SJSA1 (cell line): ENCODE measurements around the gene PSTPIP1. TPM values are rescaled to one million over a fixed set of nuclear protein-coding genes. Genes with fewer than 3 reads are reported as not detected.
A peak's percentile ranks its signal among the peaks of the same experiment; 100 is the strongest.

Source experiments
- DNase-seq, 2 experiments: peaks; one replicate each; pipeline ENCODE4 v3.0.0-alpha.2; 2015 to 2020; ENCODE audit warnings: low spot score in 2 of 2, low read depth in 1 of 2
- H3K27ac ChIP-seq: fragments of 250-450 bp; sonication (Bioruptor Pico); 2 replicates; pipeline ENCODE4 v1.5.1; 2020; ENCODE audit warnings: mild to moderate bottlenecking, moderate library complexity
- H3K27me3 ChIP-seq: fragments of 250-450 bp; sonication (Bioruptor Pico); replicated peaks from 2 replicates; pipeline ENCODE4 v1.5.1; 2020; ENCODE audit warnings: mild to moderate bottlenecking, moderate library complexity
- H3K36me3 ChIP-seq: fragments of 250-450 bp; sonication (Bioruptor Pico); 2 replicates; pipeline ENCODE4 v1.5.1; 2020; ENCODE audit warnings: mild to moderate bottlenecking
- H3K4me1 ChIP-seq: fragments of 250-450 bp; sonication (Bioruptor Pico); replicated peaks from 2 replicates; pipeline ENCODE4 v1.6.1; 2021; ENCODE audit warnings: mild to moderate bottlenecking
- H3K4me3 ChIP-seq: fragments of 250-450 bp; sonication (Bioruptor Pico); 2 replicates; pipeline ENCODE4 v1.5.1; 2020; ENCODE audit warnings: mild to moderate bottlenecking
- H3K9me3 ChIP-seq: fragments of 250-450 bp; sonication (Bioruptor Pico); replicated peaks from 2 replicates; pipeline ENCODE4 v1.5.1; 2020; ENCODE audit warnings: mild to moderate bottlenecking
- total RNA-seq: library from RNA; depleted of rRNA; stranded (reverse); fragments of >200 nt; shearing (Covaris generic); gene quantifications from 2 replicates; pipeline ENCODE4 v1.2.3, GENCODE V29; 2014

Gene PSTPIP1
- total RNA-seq, 1 experiment from 2014 or later, result not detected

DNA sequence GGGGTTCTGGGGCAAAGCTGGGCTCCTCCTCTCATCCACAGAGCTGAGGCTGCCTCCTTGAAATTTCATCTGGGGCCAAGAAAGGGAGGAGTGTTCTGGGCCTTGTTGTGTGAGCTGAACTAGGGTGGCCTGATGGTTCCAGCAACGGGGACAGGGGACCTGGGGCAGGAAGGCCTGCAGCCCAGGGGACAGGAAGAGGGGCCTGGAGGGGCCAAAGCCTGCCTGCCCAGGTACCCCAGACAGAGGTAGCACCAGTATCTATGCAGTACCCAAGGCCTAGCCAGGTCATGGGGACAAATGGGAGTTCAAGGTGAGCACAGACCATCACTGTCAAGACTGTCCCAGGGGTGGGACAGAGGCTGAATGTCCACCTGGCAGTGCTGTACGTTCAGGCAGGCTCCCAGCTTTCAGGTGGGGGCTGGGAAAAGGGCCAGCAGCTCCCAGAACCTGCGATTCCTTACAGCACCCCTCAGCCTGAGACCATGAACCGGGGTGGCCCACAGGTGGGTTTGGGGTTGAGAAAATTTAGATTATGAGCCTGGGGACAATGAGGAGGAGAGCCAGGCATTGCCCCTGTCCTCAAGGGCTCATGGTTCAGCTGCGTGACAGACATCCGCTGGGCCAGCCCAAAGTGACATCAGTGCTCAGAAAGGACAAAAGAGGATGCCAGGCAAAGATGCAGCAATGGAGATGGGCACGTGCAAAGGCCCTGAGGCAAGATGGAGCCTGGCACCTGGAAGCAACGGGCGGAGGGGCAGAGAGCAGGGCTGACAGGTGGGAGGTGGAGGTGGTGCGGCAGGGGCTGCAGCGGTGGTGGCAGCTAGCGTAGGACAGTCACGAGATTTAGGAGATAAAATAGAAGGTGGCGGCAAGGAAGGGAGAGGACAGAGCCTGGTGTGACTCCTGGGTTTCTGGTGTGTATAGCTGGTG, 28.0 kb downstream of the PSTPIP1 start:
- H3K9me3 ChIP-seq, result 0 out of 2 replicates have a peak, but pooled peaks cover 3% of the 10 kb centered on the region
- H3K4me3 ChIP-seq, result no peak overlapping the region
- H3K36me3 ChIP-seq, result no peaks in the 10 kb centered on the region
- peaks cover 24% of the 10 kb centered on the region for H3K4me1 ChIP-seq
- no peak overlapping the region for H3K27ac ChIP-seq
- no peak for DNase-seq
- H3K27me3 ChIP-seq, result no peaks in the 10 kb centered on the region

DNA sequence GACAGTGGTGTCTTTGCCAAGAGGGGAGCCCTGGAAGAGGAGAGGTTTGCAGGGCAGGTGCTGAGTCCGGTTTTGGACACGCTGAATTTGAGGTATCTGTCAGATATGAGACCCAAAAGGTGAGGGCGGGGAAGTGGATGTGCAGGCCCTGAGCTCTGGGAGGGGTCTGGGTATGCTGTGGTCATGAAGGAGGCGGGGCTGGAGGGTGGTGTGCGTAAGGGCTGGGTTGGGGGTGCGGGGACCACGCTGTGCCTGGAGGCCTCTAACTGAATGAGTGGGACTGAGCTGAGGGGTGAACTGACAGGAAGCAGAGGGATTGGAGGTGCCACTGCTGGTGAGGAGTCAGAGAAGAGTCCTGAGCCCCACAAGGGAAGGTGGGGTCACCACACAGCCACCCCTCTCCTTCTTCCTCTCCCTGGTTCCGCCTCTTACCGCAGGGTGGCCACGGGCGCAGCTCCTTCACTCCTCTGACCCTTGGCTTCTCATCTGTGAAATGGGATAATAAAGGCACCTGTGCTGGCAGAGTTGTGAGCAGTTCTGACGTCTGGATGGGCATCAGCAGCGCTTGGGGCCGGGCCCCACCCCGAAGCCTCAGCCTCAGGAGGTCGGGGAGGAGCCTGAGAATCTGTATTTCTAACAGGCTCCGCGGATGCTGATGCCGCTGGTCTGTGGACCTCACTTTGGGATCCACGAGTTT, 28.8 kb downstream of the PSTPIP1 start:
- H3K36me3 ChIP-seq, result no peaks in the 10 kb centered on the region
- H3K27me3 ChIP-seq, result no peaks in the 10 kb centered on the region
- no peak overlapping the region for H3K27ac ChIP-seq
- no peak for DNase-seq
- 0 out of 2 replicates have a peak, but pooled peaks cover 3% of the 10 kb centered on the region for H3K9me3 ChIP-seq
- H3K4me3 ChIP-seq, result no peak overlapping the region
- peaks cover 24% of the 10 kb centered on the region for H3K4me1 ChIP-seq

DNA sequence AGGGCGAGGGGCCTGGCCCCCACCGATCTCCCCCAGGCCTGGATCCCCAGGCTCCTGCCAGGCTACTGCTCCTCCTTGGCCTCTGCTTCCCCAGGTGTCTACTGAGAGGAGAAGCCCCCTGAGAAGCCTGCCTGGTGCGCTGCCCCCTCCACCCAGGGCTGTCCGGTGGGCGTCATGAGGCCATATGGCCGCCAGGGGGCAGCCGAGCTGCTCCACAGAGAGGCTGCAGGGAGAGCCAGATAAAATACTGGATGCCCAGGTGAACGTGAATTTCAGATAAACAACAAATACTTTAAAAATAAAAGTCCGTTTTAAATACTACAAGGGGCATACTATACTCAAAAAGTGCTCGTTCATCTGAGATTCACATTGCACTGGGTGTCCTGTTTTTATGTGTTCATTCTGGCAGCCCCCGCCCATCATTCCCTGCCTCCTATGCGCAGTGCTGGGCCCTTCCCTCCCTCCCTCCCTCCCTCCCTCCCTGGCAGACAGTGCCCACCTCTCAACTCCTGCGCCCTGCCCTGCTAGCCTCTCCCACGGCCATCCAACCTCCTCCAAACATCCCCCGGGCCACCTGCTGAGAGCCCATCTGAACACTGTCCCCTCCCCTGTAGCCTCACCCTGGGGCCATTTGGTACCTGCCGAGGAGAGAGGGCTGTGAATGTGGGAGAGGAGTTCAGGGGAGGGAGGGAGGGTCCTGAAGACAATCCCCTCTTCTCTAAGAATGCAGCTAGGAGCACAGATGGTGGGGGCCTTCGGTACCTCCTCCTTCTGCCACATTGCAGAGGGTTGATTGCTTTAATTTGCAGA, 29.6 kb downstream of the PSTPIP1 start:
- Histone ChIP-seq H3K4me3 (no peak overlapping the region), H3K4me1 (peaks cover 24% of the 10 kb centered on the region), H3K36me3 (no peaks in the 10 kb centered on the region), H3K27me3 (no peaks in the 10 kb centered on the region), H3K27ac (no peak overlapping the region), H3K9me3 (0 out of 2 replicates have a peak, but pooled peaks cover 3% of the 10 kb centered on the region)
- peak; percentile 59 to 66 for DNase-seq

DNA sequence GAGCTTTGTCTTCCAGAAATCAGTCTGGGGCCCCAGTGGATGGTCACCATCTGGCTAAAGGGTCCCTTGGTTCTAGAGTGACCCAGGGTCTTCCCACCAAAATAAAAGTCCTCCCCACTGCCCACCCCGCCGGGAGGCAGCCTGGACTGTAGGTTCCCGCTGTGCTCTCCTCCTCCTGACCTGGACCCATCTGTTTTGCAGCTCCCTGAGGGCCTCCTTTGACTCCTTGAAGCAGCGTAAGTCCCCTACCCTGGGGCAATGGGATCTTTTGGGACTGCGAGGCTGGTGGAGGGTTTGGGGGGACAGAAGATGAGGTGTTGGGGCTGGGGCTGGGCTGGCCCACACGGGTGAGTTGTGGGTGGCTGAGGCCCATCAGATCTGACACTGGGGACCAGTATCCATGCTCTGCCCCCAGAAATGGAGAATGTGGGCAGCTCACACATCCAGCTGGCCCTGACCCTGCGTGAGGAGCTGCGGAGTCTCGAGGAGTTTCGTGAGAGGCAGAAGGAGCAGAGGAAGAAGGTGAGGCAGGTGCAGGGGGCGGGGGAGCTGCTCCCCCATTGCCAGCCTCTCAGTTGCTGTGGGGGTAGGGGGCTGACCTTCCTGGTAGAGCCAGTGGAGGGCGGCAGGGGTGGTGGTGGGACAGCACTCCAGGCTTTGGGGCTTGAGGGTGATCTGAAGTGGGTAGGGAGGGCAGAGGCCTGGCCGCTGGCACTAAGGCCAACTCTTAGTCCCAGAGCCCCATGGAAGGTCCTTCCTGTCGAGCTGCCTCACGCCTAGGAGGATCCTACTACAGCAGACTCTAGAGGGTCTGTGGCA, 30.4 kb downstream of the PSTPIP1 start:
- H3K36me3 ChIP-seq, result no peaks in the 10 kb centered on the region
- H3K27ac ChIP-seq, result no peak overlapping the region
- DNase-seq, result no peak
- H3K4me3 ChIP-seq, result no peak overlapping the region
- H3K9me3 ChIP-seq, result 0 out of 2 replicates have a peak, but pooled peaks cover 3% of the 10 kb centered on the region
- peaks cover 22% of the 10 kb centered on the region for H3K4me1 ChIP-seq
- H3K27me3 ChIP-seq, result no peaks in the 10 kb centered on the region

DNA sequence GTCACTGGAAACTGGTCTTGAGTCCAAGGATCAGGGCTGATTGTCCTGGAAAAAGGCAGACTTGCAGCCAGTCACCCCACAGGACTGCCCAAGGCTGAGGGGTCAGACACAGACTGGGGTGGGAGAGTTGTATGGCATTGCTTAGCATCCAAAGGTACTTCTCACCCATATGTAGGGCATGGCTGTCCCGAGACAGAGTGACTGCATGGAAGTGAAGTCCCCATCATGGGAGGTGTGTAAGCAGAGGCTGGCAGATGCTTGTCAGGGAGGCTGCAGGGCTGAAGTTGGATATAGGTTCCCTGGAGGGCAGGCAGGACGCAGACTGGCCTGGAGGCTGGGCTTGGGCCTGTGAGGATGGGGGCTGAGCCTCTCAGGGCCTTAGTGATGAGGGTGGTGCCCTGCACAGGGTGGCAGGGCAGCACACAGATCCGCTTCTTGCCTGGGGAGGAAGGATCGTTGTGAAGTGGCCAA, 31.1 kb downstream of the PSTPIP1 start:
- H3K9me3 ChIP-seq, result 0 out of 2 replicates have a peak, but pooled peaks cover 3% of the 10 kb centered on the region
- no peaks in the 10 kb centered on the region for H3K27me3 ChIP-seq
- H3K4me3 ChIP-seq, result no peak overlapping the region
- no peaks in the 10 kb centered on the region for H3K36me3 ChIP-seq
- no peak for DNase-seq
- peaks cover 22% of the 10 kb centered on the region for H3K4me1 ChIP-seq
- no peak overlapping the region for H3K27ac ChIP-seq

DNA sequence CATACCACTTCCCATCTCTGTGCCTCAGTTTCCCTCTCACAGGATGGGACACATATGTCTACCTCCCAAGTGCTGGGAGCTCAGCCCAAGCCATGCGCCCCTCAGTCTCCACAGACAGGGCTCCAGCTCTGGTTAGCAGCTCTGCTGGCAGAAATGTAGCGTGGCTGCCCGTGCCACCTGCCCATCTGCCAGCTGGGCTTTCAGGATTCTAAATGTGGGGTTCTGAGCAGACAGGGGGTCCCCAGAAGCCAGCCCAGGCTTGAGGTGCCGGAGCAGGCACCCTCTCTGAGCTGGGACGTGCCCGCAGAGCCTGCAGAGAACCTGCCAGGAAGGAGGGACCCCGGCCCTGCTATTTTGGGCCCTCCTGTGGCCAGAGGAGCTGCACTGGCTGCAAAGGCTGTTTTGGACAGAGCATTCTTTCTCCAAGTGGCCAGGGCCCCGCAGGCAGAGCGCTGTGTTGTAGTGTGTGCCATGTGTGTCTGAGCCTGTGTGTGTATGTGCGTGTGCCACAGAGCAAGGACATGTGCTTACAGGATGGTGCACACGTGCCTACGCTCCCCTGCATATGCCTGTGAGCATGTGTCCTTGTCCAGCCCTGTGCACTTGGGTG, 31.7 kb downstream of the PSTPIP1 start:
- no peak for DNase-seq
- no peaks in the 10 kb centered on the region for H3K27me3 ChIP-seq
- no peaks in the 10 kb centered on the region for H3K36me3 ChIP-seq
- no peak overlapping the region for H3K27ac ChIP-seq
- 0 out of 2 replicates have a peak, but pooled peaks cover 3% of the 10 kb centered on the region for H3K9me3 ChIP-seq
- no peak overlapping the region for H3K4me3 ChIP-seq
- peaks cover 20% of the 10 kb centered on the region for H3K4me1 ChIP-seq

DNA sequence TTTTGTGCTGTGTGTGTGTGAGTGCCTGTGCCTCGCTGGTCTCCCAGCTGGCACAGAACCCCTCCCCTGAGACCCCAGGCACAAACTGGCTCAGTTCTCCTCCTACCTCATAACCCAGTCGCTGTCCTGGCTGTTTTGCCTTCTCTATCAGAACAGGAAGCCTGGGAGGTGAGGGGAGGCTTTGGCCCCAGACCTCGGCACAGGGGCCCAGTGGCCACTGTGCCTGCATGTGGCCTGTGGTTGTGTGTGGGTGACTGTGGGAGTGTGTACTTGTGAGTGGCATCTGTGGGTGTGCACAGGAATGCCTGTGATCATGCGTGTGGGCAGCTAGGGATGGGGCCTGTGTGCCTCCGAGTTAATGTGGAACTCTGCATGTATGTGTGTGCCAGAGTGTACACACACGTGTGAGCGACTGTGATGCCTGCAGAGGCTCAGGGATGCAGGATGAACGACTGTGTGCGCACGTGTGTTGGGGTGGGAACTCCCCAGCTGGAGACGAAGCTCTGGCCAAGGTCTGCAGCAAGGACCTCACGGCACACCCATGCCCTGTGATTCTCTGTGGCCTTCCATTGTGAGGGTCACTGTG, 32.3 kb downstream of the PSTPIP1 start:
- no peak overlapping the region for H3K4me3 ChIP-seq
- H3K9me3 ChIP-seq, result 0 out of 2 replicates have a peak, but pooled peaks cover 3% of the 10 kb centered on the region
- no peaks in the 10 kb centered on the region for H3K27me3 ChIP-seq
- H3K36me3 ChIP-seq, result no peaks in the 10 kb centered on the region
- DNase-seq, result no peak
- H3K27ac ChIP-seq, result no peak overlapping the region
- peaks cover 14% of the 10 kb centered on the region for H3K4me1 ChIP-seq

DNA sequence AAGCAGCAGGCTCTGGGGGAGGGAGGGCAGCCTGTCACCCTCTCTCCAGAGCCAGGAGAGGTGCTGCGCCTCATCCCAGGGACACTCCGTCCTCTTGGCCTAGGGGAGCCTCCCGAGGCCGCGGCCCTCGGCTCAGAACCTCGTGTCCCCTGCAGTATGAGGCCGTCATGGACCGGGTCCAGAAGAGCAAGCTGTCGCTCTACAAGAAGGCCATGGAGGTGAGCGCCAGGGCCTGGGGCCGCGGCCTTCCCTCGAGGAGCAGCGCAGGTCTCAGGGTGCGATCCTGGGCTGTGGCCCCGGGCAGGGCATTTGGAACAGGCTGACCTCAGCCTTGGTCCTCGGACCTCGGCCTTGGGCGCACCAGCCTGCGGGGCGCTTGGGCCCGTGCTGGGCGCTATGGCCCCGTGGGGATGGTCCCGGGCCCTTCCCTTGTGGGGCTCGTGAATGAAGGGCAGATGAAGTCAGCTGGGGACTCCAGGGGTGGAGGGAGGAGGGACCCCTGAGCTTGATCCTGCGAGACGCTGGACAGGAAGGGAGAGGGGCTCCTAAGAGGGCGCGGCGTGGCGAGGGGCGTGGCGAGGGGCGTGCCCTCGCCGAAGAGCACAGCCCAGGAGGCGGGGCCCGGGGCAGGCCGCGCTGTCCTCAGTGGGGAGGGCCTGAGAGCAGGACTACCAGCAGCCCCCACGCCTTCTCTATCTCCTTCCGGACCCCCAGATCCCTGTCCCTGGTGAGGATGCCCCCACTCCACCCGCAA, 32.9 kb downstream of the PSTPIP1 start:
- 0 out of 2 replicates have a peak, but pooled peaks cover 3% of the 10 kb centered on the region for H3K9me3 ChIP-seq
- no peak overlapping the region for H3K4me3 ChIP-seq
- no peaks in the 10 kb centered on the region for H3K27me3 ChIP-seq
- no peak for DNase-seq
- H3K36me3 ChIP-seq, result no peaks in the 10 kb centered on the region
- H3K27ac ChIP-seq, result no peak overlapping the region
- peaks cover 9% of the 10 kb centered on the region for H3K4me1 ChIP-seq

DNA sequence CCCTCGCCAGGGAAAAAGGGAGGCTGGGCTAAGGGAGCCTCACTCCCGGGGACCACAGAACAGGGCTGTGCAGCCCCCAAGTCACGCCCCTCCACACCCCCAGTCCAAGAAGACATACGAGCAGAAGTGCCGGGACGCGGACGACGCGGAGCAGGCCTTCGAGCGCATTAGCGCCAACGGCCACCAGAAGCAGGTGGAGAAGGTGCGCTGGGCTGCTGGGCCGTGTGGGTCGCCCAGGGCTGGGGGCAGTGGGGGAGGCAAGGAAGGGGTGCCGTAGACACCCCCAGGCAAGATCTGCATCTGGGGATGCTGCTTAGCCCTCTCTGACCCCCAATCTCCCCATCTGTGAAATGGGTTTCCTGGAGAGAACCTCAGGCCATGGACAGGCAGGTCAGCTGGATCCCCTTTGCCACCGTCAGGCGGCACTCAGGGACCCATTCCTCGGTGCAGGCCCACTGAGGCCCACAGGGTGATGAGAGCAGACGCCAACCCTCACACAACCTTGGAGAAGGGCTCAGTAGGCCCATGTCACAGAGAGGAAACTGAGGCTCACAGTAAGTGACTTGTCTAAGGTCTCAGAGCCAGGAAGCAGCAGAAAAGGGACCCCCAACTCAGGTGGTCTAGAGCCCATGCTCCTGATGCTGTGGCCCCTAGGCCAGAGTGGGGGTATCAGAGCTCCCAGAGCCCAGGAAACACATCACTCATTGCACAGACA, 33.7 kb downstream of the PSTPIP1 start:
- Histone ChIP-seq H3K9me3 (0 out of 2 replicates have a peak, but pooled peaks cover 3% of the 10 kb centered on the region), H3K36me3 (no peaks in the 10 kb centered on the region), H3K4me3 (no peak overlapping the region), H3K4me1 (peaks cover 9% of the 10 kb centered on the region), H3K27me3 (no peaks in the 10 kb centered on the region), H3K27ac (no peak overlapping the region)
- no peak for DNase-seq

DNA sequence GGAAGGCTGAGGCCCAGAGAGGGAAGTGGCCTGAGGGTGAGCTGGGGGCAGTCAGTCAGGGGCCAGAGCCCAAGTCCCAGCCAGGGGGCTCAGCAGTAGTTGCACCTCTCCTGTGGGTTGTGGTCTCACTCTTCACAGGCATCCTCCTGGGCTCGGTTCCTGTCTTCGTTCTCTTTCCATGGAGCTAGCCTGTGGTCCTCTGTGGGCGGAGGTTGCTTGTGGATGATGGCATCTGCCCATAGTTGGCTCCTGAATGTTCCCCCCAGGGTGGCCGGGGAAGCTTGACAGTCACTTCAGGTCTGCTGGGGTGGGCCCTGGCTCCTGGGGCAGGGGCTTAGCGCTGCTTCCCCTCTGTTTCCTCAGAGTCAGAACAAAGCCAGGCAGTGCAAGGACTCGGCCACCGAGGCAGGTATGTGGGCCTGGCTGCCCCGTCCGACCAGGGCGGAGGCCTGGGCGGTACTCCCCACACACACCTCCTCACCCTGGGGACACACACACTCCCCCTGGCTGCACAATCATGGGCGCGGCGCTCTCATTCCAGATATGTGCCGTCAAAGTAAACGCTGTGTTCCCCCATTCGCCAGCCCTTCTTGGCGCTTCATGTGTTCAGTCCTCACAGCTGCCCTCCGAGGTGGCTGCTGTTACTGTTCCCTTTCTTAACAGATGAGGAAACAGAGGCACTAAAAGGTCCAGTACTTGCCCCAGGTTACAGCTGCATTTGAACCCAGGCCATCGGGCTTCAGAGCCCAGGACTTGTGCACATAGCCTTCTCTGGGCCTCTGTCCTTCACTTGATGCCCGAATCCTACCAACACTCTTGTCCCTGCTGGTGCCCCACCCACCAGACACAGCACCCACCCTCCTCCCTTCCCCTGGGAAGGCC, 34.5 kb downstream of the PSTPIP1 start:
- Histone ChIP-seq H3K4me1 (peaks cover 6% of the 10 kb centered on the region), H3K36me3 (no peaks in the 10 kb centered on the region), H3K27ac (no peak overlapping the region), H3K9me3 (no peaks in the 10 kb centered on the region), H3K4me3 (no peak overlapping the region), H3K27me3 (no peaks in the 10 kb centered on the region)
- DNase-seq, result no peak
